Kasumi-1 (cell line): Measurements from ENCODE around the gene OXNAD1.
A peak's percentile ranks its signal among the peaks of the same experiment; 100 is the strongest.
"Not testable (repeated sequence)": the region's sequence is repeated elsewhere in the genome, so short reads cannot be mapped to it uniquely, and the experiment has no call there.

Experiments
- DNase-seq, 2 experiments: peaks; one replicate each; lab custom pipeline; 2025; lab: John Stamatoyannopoulos, UW

OXNAD1 gene

DNA sequence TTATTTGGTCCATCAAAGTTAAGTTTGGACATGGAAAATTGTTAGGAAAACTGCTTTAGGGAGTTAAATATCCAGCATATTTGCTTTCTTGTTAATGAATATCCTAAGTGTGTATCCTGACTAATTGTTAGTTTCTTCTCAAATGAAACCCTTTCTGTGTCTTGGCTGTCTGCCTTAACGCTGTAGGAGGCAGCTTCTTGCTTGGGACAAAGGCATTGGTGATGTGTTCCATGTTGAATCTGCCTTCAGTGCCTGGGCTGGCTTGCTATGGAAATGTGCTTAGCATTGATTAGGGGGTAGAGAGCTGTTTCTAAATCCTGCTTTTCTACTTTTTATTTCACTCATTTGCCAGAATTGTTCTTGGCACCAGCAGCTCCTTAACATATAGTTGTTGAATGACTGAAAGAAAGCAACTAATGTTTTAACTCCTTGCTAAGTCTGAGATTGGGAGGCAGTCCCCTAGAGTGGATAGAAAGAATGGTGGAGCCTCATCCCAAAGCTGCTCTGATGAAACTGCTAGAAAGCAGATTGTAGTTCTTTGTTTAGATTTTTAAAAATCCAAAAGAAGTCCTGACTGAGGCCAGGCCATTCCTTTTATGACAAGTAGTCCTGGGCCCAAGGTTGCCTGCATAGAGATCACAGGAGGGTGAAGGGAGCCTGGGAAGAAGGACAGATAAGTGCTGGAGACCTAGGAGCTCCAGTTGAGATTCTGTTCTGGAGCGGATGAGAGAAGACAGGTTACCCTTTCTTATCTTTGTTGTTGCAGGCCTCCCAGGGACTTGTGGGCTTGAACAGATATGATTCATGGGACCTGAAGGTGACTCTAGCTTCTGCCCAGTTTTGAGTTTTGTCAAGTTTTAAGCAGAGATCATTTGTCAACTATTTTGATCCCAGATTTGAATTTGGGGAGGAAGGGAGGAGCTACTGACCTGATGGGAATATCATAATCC is 39.3 kb downstream of the OXNAD1 start:
- DNase-seq = no peak

- no peak for DNase-seq
Observed at GRCh38 chr3:16305111-16305541, 40.1 kb downstream of the OXNAD1 start.

GRCh38 chr3:16307832-16308531 is 43.0 kb downstream of the OXNAD1 start:
- DNase-seq = no peak

GRCh38 chr3:16308727-16309126 is 43.7 kb downstream of the OXNAD1 start:
- no peak for DNase-seq

- DNase-seq = peak; percentile 72 to 87
Observed at GRCh38 chr3:16309558-16309957, 44.5 kb downstream of the OXNAD1 start.

DNA sequence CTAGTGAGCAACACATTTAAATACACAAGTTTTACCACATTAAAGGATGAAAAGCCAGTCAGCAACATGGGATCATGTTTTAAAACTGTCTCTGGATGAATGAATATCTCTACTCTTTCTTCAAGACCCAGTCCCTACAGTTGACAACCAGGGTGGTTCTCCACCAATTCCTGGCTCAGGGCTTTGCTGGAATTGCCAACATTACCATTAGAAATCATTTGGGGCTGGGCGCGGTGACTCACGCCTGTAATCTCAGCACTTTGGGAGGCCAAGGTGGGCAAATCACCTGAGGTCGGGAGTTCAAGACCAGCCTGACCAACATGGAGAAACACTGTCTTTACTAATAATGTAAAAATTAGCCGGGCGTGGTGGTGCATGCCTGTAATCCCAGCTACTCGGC is 45.5 kb downstream of the OXNAD1 start:
- not testable (repeated sequence) for DNase-seq

DNA sequence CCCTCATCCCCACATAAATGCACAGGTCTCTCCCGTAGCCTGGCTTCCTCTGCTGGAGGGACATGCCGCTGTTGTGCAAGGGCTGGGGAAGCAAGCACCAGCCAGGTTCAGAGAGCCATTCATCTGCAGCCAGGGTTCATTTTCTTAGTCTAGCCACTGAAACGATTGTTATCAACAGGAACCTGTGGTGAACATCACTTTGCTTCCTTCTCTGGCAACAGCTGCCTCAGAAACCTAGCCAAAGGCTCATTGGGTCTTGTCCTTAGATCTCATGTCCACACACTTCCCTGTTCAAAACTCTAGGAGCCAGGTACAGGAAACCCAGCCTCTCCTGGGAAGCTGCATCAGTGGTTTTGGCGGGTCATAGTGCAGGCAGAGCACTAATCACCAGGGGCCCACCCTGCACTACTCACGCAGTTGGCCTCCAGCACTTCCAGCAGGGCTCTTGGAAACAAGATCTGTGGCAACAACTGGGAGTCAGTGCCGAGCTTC is 47.0 kb downstream of the OXNAD1 start:
- peak; percentile 92 to 96 for DNase-seq

DNA sequence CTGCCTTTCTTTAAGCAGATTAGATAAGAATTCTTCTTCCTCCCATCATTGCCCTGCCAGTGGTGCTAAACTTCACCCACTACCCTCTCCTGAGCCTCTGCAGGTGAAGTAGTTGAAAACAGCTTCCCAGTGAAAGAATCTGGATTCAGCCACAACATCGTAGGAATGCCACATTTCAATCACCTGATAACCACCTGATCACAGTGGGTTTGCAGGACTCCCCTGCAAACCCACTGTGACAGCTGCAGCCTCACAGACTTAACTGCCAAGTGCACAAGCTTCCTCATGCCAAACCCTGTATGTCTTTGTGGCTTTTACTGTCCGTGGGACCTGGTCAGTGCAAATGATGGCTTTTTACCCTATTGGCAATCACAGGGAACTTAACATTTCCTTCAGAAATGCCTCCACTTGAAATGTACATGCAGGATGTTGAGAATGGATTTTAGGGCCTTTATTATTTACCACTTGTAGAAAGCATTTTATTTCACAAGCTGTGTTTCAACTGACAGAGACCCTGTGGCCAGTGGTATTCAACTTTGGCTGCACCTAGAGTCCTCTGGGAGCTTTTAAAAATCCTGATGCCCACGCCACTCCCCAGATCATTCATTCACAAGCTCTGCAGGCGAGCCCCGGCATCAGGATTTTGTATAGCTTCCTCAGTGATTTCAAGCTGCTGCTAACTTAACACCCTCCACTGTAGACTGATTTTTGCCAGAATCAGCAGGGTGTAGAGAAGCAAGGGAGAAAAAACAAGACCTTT is 49.1 kb downstream of the OXNAD1 start:
- DNase-seq = no peak

- DNase-seq = no peak
Observed at GRCh38 chr3:16315623-16316022, 50.6 kb downstream of the OXNAD1 start.

GRCh38 chr3:16316396-16316795 is 51.4 kb downstream of the OXNAD1 start:
- no peak for DNase-seq

DNA sequence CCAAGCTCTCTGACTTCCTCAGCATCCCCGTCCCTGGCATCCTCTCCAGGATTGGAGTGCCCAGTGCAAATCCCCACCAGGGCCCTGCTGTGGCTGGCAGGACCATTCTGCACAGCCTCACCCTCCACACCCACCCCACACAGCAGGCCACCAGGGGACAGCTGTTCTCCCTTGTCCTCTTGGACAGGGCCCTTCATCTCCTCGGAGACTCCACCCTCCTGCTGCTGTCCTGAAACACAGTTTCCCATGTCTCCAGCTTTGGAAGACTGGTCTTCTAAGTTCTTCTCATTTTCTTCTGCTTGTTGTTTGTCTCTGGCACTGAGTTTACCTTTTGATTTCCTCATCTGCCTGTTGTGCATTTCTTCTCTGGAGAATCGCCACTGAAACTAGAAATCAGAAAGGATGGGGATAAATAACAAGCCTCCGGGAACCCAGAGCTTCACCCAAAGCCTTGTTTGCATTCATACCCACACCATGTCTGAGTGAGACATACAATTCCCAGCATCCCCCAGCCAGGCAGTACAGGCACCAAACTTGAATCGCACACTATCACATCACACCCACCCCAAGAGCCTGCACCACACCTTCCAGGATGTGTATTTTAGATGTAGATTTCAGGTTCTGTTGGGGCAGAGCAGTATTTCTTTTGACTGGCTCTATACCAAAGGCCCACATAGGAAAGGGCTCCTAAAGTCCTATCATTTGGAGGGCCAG is 52.0 kb downstream of the OXNAD1 start:
- no peak for DNase-seq

DNA sequence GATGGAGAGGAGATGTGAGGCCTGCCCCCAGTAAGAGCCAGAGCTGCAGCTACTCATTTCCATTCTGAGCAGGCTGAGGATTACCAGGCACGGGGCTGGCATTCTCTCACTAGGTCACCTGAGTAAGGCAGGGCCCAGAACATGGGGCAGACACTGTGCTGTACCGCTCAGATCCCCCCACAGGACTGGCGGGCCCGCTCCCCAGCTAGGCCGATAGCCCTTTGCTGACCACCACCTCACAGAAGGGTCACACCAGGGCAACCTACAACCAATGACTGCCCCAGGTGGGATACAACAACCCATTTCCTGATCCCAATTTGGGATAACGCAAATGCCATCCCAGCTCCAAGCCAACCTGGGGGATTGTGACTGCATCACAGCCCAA is 52.5 kb downstream of the OXNAD1 start:
- no peak for DNase-seq

GRCh38 chr3:16318176-16318575 is 53.2 kb downstream of the OXNAD1 start:
- no peak for DNase-seq

- DNase-seq = peak; percentile 30 to 62
Observed at GRCh38 chr3:16319307-16319706, 54.3 kb downstream of the OXNAD1 start.

GRCh38 chr3:16319723-16320122 is 54.7 kb downstream of the OXNAD1 start:
- no peak for DNase-seq

- DNase-seq = no peak
Observed at GRCh38 chr3:16320711-16321110, 55.7 kb downstream of the OXNAD1 start.

DNA sequence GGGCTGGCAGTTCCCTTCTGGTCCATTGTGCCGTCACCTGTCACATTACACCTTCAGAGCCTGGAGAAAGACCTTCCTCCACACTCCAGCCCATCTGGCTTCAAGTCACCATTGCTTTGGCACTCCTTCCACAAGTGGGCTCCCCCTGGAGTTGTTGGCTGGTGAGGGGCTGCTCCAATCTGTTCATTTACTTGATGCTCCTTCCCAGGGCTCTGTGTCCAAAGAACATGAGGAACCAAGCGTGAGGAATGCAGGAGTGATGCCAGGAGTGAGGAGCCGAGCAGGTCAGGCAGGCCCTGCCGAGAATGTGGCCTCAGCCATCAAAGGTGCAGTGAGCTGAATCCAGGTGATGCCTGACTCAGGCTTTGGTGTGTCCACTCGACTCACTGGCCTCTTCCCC is 57.2 kb downstream of the OXNAD1 start:
- DNase-seq = no peak

DNA sequence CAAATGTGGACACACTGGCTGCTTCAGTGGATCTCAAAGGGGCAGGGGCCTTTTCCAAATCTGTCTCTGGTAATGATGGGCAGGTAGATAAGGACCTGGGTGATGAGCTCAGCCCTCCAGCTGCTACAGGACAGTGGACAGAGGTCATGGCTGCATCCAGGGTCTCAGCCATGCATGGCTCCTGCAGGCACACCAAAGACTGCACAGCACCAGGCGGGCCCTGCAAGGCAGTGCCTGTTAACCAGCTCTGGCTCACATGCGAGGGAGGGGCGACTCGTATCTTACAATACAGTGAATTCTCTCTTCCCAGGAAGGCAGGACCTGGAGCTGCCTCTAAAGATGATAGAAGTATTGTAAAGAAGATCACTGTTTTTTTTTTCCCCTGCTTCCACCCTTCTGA is 58.7 kb downstream of the OXNAD1 start:
- DNase-seq = no peak

GRCh38 chr3:16325850-16326249 is 60.8 kb downstream of the OXNAD1 start:
- DNase-seq = no peak

DNA sequence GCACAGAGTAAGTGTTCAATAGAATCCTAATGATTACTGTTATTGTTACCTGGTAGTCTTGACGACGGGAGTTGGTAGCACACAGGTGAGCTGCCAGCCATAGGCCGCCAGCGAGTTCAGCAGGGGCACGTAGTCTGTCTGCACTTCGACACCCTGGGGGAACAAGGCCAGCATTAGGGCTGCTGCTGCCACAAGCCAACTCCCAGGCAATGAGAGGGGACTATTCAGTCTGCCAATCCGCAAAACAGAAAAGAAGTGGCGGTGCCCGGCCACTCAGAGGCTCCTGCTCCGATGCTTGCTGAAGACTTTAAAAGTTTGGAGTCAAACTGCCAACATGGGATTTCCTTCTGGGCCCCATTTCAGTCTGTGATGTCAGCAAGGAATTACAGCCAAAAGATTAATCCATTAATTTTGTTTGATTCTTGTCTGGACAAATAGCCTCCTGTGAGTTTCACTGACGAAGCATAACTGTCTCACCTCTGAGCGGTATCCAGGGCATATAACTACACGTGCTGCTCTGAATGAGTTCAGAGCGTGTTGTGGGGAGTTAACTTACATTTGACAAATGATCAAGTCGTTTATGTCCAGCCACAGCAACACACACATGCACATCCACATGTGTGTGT is 61.8 kb downstream of the OXNAD1 start:
- no peak for DNase-seq

GRCh38 chr3:16328124-16328523 is 63.1 kb downstream of the OXNAD1 start:
- no peak for DNase-seq
